Adrenal gland (tissue), 12 donors: ENCODE results near the gene ADK. TPM values are rescaled to one million over a fixed set of nuclear protein-coding genes. Genes with fewer than 3 reads are reported as not detected.
"Not testable (repeated sequence)": the region's sequence is repeated elsewhere in the genome, so short reads cannot be mapped to it uniquely, and the experiment has no call there.

Experiments used
- DNase-seq, 7 donors: peaks; one replicate each; pipeline ENCODE4 v3.0.0-alpha.2; 2019 to 2020
- H3K27ac ChIP-seq, 5 donors: fragments of 200-600 bp; sonication (generic) in 4 of 5; 1 replicate in 3 of 5; 2 replicates in 2 of 5; pipeline versions ENCODE4 v1.5.1 to v1.8.0; 2016 to 2020; ENCODE audit warnings: mild to moderate bottlenecking in 1 of 5
- H3K27me3 ChIP-seq: fragments of 200-600 bp; 2 replicates; pipeline ENCODE4 v1.8.0; 2021
- H3K36me3 ChIP-seq, 2 donors: fragments of 200-600 bp; replicated peaks in 1 of 2; 1 replicate in 1 of 2; 2 replicates in 1 of 2; pipeline versions ENCODE4 v1.5.1 to v1.8.0; 2018 to 2022
- H3K4me1 ChIP-seq, 2 donors: fragments of 200-600 bp; replicated peaks in 1 of 2; 1 replicate in 1 of 2; 2 replicates in 1 of 2; pipeline versions ENCODE4 v1.5.1 to v1.8.0; 2018 to 2021
- H3K4me3 ChIP-seq, 4 donors: fragments of 200-600 bp; sonication (generic) in 3 of 4; one replicate each; pipeline ENCODE4 v1.5.1; 2016 to 2018
- H3K9me3 ChIP-seq, 3 donors: fragments of 200-600 bp; sonication (generic) in 1 of 3; replicated peaks in 1 of 3; 1 replicate in 2 of 3; 2 replicates in 1 of 3; pipeline versions ENCODE4 v1.5.1 to v1.8.0; 2016 to 2021
- CTCF ChIP-seq, 6 experiments: fragments of 450-650 bp in 4 of 6; fragments of 200-600 bp in 2 of 6; sonication (generic) in 1 of 6; IDR thresholded peaks; 1 replicate in 5 of 6; 2 replicates in 1 of 6; pipeline versions ENCODE4 v1.5.1 to v1.8.0; 2016 to 2021; ENCODE audit warnings: antibody characterized with exemption in 6 of 6, mild to moderate bottlenecking in 2 of 6, moderate library complexity in 1 of 6
- POLR2A ChIP-seq, 2 donors: fragments of 450-650 bp; IDR thresholded peaks; one replicate each; pipeline ENCODE4 v1.6.1; 2017; ENCODE audit warnings: antibody characterized with exemption in 2 of 2, mild to moderate bottlenecking in 2 of 2, moderate library complexity in 1 of 2
- WGBS, 4 donors: extraction: QIAGEN DNeasy Blood & Tissue Kit in 2 of 4; methylation state at CpG; one replicate each; pipeline versions ENCODE4 v1.1.5 to v1.1.7; 2013 to 2017; 5-methylcytosine and 5-hydroxymethylcytosine counted together
- intact Hi-C, 2 donors: fragments of 100-400 bp; cut with DNase I; formaldehyde crosslinking; loops; one replicate each; pipeline versions ENCODE4 v1.14.1 to v1.15.0; 2022 to 2023
- polyA plus RNA-seq, 3 donors: library from polyadenylated mRNA; stranded (reverse); fragments of 200-250 nt in 2 of 3; fragments of 350-450 nt in 1 of 3; fragmentation: Illumina TruSeq in 1 of 3; extraction: RNeasy Lipid Tissue Mini Kit (QIAGEN cat#74804) in 1 of 3; gene quantifications; one replicate each; pipeline ENCODE4 v1.2.3, GENCODE V29; 2013 to 2014
- total RNA-seq, 9 donors: library from RNA; depleted of rRNA in 4 of 9; stranded (reverse); fragments of >200 nt in 4 of 9; fragments of 120-200 nt in 1 of 9; fragmentation: NEBNext Ultra II Directional in 1 of 9; extraction: Animal tissue kit (Norgen Biotek cat#: 25700) in 1 of 9; gene quantifications; one replicate each; pipeline versions ENCODE4 v1.1.0 to v1.2.4, GENCODE V29; 2013 to 2023
- donor health status: healthy with polysubstance abuse.
- donor health status: Bipolar disorder and iron deficiency.
- donor health status: DM: yes; HTN: yes; CAD: no.
- donor health status: DM: no; HTN: no; CAD: no.
- donor health status: DM: no; HTN: no; CAD: no.
- donor health status: DM: yes; HTN: yes; CAD: no.

The ADK gene
- total and polyA plus RNA-seq, 12 donors: 8.2 to 45.5 (median 22.2) TPM

DNA sequence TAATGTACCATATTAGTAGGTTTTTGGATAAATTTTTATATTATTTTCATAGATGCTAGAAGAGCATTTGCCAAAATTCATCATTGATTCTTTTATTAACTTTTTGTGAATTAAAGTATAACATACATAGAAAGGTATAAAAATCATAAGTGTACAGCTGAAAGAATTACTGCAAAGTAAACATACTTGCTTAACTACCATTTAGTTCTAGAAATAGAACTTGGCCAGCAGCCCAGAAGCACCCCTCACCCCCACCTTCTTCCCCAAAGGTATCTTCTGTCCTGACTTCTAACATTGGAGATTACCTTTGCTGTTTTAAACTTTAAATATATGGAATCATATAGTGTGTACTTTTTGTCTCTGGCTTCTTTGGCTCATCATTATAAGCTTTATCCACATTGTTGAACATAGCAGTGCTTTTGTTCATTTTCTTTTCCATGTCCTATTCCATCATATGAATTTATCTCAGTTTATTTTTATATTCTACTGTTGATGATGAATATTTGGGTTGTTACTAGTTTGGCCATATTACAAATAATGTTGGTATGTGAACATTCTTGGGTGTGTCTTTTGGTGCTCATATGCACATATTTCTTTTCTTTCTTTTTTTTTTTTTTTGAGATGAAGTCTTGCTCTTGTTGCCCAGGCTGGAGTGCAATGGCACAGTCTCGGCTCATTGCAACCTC is 142.8 kb downstream of the ADK start:
- Histone ChIP-seq H3K4me3 (no peak overlapping the region), H3K9me3 (peaks cover 0 to 4% (median 0%) of the 10 kb centered on the region in 3 donors), H3K4me1 (no peaks in the 10 kb centered on the region), H3K27me3 (no peaks in the 10 kb centered on the region), H3K36me3 (no peaks in the 10 kb centered on the region), H3K27ac (no peak overlapping the region)
- TF ChIP-seq POLR2A (IDR thresholded peaks at IDR 0.05): no peak
- no peak for TF ChIP-seq CTCF (IDR thresholded peaks at IDR 0.05)
- intact Hi-C loops: no loop called here
- no peak for DNase-seq
- 89 to 100% (median 91%) methylated on average over 1 of the region's 1 CpG for WGBS, 4 donors

DNA sequence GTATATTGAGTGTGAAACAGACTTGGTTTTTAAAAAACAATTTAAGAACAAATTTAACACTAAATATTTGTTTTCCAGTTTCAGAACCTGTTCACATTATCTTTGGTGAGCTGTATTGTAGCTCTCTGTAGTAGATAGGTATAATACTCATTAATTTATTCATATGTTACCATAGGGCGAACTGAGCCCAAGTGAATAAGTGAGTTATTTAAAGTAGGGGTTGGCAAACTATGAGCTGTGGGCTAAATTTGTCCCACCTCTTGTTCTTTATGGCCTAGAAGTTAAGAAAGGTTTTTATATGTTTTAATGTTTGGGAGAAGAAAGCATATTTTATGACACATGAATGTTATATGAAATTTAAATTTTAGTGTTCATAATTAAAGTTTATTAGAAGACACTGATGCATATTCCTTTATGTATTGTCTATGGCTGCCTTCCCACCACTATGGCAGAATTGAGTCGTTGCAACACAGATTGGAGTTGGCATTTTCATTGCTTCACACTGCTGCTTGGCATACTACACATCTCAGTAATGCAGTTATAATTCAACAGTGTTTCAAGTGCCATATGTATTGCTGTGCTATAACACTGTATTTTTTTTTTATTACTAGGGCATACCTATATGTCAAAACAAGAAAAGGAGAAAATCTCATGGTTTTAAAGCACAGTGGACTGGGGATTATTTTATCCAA is 146.5 kb downstream of the ADK start:
- H3K4me1 ChIP-seq: no peaks in the 10 kb centered on the region
- no peaks in the 10 kb centered on the region for H3K36me3 ChIP-seq
- no peaks in the 10 kb centered on the region for H3K9me3 ChIP-seq
- no peak overlapping the region for H3K4me3 ChIP-seq
- no peaks in the 10 kb centered on the region for H3K27me3 ChIP-seq
- WGBS, 4 donors: 91 to 96% (median 95%) methylated on average over 2 of the region's 2 CpGs
- intact Hi-C loops: no loop called here
- H3K27ac ChIP-seq: no peak overlapping the region
- no peak for TF ChIP-seq CTCF (IDR thresholded peaks at IDR 0.05)
- TF ChIP-seq POLR2A (IDR thresholded peaks at IDR 0.05): no peak
- DNase-seq: no peak

DNA sequence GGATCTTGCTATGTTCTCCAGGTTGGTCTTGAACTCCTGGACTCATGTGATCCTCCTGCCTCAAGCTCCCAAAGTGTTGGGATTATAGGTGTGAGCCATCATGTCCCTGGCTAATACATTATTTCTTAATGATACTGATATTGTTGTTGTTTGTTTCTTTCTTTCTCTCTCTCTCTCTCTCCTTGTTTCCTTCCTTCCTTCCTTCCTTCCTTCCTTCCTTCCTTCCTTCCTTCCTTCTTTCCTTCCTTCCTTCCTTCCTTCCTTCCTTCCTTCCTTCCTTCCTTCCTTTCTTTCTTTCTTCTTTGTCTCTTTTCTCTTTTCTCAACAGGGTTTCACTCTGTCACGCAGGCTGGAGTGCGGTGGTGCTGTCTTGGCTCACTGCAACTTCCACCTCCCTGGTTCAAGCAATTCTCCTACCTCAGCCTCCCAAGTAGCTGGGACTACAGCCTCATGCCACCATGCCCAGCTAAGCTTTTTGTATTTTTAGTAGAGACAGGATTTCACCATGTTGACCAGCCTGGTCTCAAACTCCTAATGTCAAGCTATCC is 149.1 kb downstream of the ADK start:
- H3K4me3 ChIP-seq, H3K27ac ChIP-seq, H3K36me3 ChIP-seq, DNase-seq, H3K27me3 ChIP-seq, H3K9me3 ChIP-seq, intact Hi-C loops, H3K4me1 ChIP-seq: not testable (repeated sequence)
- WGBS, 4 donors: 63 to 95% (median 87%) methylated on average over 2 of the region's 2 CpGs

- Histone ChIP-seq H3K9me3 (no peaks in the 10 kb centered on the region), H3K4me3 (no peak overlapping the region), H3K27ac (no peak overlapping the region), H3K27me3 (no peaks in the 10 kb centered on the region), H3K4me1 (no peaks in the 10 kb centered on the region), H3K36me3 (no peaks in the 10 kb centered on the region)
- no peak for TF ChIP-seq POLR2A (IDR thresholded peaks at IDR 0.05)
- no peak for TF ChIP-seq CTCF (IDR thresholded peaks at IDR 0.05)
- DNase-seq: no peak
- intact Hi-C loops: no loop called here
- WGBS, 4 donors: 0 to 88% (median 26%) methylated on average over 1 of the region's 1 CpG
Observed at GRCh38 chr10:74300666-74301065, 149.6 kb downstream of the ADK start.
